ENCODE data around the gene ZNHIT6.
A peak's percentile ranks its signal among the peaks of the same experiment; 100 is the strongest.
"Not testable (repeated sequence)": the region's sequence is repeated elsewhere in the genome, so short reads cannot be mapped to it uniquely, and the experiment has no call there.

ZNHIT6 gene

DNA sequence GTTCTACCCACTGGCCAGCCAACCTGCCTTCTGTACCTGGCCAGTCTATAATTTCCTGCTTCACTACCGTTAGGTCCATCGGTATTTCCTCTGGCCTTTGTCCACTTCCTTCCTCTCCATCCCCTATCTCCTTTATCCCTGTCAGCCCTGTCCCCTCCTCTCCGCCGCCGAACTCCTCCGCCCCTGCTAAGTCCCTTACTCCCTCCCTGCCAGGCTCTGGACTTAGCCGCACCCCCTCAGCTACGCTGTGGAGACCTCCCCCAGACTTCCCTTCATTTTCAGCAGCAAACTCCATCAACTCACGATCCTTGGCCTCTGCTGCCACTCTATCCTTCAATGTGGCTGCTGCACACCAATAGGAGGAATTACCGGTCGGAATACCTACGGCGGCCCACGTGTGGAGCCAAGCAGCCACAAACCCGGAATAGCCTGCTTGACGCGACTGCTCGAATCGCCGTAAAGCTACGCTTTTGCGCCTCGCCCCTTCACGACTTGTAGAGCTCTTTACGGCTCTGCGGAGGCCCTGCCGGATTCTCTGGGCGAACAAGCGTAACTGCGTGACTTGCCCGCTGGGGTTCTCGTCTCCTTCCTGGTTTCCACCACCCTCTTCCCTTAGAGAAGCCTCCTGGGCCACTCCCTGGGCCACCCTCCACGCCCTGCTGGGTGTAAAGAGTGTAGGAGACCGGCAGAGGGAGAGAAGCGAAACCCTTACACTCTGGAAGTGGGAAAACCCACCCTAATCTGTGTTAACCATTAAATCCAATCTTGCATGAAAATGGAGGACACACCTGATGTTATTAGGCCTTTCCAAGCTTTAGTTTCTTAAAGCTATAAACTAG is at the start of gene ZNHIT6:
ZNHIT6 (minus strand) TSS at position 444 of the 839 bp plus-strand sequence; CDS start at position 295, 149 bp downstream.
- DNase-seq, result peak; percentile 85

DNA sequence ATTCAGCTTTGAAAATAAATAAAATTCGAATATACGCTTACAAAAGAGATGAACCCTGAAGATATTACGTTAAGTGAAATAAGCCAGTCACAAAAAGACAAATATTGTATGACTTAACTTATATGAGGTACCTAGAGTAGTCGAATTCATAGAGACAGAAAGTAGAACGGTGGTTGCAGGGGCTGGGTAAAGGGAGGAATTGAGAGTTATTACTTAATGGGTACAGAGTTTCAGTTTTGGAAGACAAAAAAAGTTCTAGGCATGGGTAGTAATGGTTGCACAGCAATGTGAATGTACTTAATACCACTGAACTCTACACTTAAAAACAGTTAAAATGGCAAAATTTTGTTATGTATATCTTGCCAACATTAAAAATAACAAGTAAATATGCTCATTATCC is 48.6 kb upstream of the ZNHIT6 start:
- no peak for DNase-seq

GRCh38 chr1:85748120-85748519 is 39.9 kb upstream of the ZNHIT6 start:
- DNase-seq, result no peak

GRCh38 chr1:85746777-85747176 is 38.5 kb upstream of the ZNHIT6 start:
- no peak for DNase-seq

DNA sequence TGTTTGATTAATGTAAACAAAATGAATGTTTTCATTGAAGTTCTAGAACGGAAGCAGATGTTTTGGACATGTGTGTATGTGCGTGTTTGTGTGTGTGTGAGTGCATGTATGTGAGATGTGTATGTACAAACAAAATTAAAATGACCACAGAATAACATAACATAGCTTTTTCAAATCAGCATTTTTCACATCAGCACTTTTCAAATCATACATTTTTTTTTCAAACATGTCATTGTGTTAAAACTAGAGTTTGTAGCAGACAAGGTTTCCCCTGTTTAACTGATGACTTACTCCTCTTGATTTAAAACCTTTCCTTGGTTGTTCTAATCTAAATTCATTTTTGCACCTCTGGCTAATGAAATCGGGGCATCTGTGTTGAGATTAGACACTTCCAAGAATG is 35.6 kb upstream of the ZNHIT6 start:
- DNase-seq, result no peak

DNA sequence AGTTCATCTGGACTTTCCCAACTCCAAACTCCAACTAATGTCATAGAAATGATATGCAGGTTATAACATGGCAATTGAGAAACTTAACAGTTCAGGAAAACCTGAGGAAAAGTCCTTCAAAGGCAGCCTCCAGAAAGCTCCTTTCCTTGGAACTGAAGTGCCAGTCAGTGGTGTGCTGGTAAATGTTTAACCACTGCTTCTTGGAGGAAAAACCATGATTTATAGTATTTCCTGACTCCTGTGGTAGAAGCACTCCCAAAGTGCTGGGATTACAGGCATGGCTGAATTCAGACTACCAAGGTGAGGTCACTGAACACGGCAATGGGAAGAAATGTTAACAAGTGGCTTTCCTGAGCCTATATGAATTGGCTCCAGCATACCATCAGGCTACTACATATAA is 26.7 kb upstream of the ZNHIT6 start:
- no peak for DNase-seq

DNA sequence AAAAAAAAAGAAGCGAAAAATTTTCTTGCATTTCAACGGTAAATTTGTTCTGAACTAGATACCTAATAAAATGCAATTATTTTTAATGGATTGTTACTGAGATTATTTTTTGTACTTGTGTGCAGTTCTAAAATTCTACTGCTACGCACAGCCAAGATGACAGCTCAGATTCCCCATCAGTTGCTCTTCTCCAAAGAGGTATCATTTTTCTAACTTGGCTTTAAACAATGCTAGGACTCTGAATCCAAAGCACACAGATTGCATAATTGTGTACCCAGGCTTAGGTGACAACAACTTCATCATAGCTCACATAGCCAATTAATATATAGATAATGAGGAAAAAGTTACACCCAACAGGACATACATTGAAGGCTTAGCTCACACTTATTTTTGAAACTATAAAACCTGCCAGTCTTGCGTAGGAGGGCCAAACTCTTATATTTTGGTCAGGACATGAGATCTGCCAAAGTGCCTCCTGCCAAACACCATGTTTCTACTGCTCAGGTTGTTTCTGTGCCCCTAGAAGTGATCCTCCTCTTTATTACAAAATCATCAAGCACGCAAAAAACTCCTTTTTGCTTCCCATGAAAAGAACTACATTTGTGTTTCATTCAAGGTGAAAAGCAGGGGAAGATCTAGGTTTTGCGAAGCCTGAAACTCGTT is 10.6 kb upstream of the ZNHIT6 start:
- no peak for DNase-seq

GRCh38 chr1:85714418-85715114 is 6.3 kb upstream of the ZNHIT6 start:
- DNase-seq, result not testable (repeated sequence)

DNA sequence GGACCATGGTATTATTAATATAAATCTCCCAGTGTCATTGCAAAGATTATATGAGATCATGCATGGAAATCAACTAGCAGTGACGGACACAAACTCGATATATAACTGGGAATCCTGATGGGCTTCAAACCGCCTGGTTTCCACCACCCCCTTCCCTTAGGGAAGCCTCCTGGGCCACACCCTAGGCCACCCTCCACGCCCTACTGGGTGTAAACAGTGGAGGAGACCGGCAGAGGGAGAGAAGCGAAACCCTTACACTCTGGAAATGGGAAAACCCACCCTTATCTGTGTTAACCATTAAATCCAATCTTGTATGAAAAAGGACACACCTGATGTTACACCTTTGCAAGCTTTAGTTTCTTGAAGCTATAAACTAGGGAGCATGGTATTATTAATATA is 595 bp upstream of the ZNHIT6 start:
- no peak for DNase-seq

DNA sequence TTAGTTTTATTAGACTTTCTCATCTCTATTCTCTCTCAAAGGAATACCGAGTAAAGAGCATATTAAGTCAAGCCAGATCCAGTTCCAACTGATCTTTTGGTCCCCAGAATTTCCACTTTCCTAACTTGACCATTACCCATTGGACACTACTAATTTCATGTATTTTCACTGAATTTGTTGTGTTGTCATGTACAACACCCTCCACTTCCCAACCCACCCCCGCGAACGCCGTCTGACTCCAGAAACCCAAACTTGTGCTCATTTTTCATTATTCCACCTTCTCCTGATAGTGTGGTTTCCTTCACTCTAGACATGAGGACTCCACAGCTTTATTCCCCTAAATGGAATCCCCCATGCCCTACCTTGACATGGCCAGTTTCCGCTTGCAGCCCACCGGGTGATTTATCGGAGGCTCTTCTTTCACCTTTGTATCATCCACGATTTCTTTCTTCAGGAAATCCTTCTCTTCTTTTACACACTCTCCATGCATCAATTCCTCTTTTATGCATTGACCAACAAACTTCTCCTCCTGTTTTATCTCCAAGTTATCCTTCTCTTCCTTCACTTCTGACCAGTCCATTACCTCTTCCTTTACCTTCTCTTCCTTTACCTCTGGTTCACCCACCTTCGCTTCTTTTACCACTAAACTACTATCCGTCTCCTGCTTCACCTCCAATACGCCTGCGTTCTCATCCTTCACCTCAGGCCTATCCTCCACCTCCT is 805 bp downstream of the ZNHIT6 start:
- no peak for DNase-seq

GRCh38 chr1:85705940-85706339 is 2.3 kb downstream of the ZNHIT6 start:
- no peak for DNase-seq

- DNase-seq, result no peak
These were observed 7.8 kb downstream of the ZNHIT6 start for GRCh38 chr1:85700422-85700821.

DNA sequence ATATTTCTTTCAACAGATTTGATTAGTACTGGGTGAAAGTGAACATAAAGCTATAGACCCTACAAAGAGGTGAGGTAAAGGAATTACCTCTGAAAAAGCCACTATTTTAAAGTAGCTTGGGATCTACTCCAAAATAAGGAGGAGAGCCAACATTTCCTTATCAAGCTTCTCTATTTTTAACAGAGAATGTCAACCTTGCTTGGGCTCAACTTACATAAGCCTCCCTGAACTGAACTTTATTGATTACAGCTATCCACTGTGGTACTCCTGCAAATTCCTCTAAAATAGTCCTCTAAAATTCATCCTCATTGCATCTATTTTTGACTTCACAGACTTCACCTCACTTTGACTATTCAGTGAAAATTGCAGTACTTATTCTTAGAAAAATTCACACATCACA is 10.3 kb downstream of the ZNHIT6 start:
- DNase-seq, result no peak

- DNase-seq, result no peak
These were observed 15.4 kb downstream of the ZNHIT6 start for GRCh38 chr1:85692730-85693314.

DNA sequence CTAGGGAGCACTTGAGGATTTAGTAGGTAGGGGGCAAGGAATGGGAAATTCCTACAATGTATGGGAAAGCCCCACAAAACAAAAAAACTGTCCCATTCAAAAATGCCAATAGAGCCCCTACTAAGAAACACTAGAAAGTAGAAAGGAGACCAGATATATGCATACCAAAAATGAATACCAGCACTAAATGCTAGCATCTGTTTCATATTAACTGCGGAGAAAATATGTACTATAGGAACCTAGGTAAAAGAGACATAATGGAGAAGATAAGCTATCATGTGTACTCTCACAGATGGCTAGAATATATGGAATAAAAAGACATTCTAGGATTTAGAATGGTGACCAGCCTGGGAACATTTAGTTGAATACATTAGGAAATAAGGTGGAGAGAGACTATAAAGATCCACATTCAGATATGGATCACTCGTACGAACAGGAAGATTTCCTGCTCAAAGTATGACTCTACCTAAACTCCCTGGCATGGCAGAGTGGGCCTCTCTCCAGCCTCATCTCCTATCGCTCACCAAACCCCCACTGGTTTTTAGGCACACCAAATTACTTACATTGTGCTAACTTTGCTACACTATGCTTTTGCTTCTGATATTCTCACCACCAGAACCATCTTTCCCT is 18.3 kb downstream of the ZNHIT6 start:
- no peak for DNase-seq

- DNase-seq, result no peak
These were observed 24.8 kb downstream of the ZNHIT6 start for GRCh38 chr1:85683292-85684025.

- no peak for DNase-seq
These were observed 27.1 kb downstream of the ZNHIT6 start for GRCh38 chr1:85681087-85681486.

DNA sequence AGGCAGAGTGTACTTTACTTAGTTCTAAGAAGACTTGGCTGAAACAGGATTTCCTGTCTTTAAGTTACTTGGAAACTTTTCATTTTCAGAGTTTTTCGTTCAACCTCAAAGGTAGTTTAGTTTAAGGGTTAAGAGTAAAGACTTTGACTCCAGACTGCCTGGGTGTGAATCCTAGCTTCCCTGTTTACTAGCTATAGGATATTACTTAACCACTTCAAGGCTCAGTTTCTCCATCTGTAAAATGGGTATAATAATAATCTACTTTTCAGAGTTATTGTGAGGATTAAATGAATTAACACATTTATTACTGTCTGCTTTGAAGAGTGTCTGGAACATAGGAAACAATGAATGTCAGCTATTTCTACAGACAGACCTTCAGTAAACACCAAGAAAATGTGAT is 30.0 kb downstream of the ZNHIT6 start:
- DNase-seq, result no peak

DNA sequence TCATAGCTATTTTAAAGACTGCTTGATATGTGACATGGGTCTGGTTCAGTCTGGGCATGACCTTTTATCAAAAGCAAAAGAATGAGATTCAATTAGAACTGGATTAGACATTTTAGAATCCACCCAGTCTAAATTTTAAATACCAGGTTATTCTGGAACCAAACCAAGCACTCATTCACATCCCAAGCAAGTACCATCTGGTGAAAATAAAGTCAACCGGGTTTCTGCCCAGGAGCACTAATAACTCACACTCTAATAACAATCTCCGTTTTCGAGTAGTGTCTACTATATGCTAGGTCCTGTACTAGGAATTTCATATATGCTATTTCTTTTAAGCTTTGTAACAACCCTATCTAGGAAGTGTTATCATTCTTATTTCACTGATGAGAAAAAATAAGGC is 30.6 kb downstream of the ZNHIT6 start:
- DNase-seq, result no peak

DNA sequence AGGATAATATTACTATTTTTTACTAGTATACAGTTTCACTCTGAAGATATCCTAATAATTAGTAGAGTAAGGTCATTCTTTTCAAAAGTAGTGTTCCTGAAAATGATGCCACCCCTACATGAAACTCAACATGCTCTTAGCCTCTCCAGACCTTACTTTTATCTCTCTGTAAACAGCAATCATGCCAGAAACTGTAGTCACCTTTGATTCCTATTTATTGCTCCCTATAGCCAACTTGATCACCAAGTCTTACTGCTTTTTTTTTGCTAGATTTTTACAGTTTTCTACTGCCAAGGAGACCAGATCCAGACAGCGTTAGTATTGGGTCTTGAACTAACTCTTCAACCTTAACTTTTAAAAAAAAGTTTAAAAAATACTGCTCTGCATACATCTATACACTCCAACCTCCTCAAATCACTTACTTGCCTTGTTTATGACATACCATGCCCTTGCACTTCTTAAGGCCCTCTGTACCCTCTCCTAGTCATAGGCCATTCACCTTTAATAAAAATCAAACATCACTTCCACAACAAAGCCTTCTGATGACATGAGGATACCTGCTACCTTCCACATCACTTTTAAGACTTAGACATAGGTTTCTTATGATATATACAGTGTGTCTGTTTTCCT is 36.1 kb downstream of the ZNHIT6 start:
- no peak for DNase-seq

DNA sequence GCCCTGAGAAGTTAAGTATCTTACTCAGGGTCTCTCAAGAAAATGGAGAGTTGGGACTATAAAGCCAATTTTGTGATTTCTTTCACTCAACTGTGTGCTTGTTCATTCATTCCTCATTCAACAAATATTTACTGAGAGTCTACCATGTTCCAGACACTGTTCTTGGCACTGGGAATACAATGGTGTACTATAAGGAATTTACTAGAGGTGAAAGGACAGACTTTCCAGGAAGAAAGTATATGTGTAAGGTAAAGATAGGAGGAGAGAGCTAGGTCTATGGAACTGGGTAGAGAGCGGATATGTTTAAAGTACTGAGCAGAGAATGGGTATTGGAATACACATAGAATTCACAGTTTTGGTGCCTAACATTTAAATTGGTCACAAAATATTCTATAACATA is 42.3 kb downstream of the ZNHIT6 start:
- no peak for DNase-seq
